ENCODE measurements around the gene OASL.

DNA sequence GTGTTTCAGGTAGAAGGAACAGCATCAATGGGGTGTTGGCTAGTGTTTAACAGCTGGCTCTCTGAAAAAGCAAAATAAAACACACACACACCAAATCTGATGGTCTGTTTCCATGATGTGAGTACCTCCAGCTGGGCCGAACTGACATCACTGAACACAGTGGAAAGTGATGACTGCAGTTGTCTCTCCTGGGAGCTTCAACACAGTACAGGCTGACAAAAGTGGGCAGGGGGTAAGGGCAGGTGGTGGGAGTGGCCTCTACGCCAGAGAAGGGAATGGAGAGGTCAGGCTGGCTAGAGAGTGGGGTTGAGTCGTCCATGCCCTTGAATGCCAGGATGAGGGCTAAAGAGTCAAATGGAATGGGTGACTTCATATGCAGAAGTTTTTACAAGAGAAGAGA, 68.7 kb downstream of the OASL start:
- no peak for TF ChIP-seq POLR2A (IDR thresholded peaks at IDR 0.05)
- TF ChIP-seq, protein P1, sequence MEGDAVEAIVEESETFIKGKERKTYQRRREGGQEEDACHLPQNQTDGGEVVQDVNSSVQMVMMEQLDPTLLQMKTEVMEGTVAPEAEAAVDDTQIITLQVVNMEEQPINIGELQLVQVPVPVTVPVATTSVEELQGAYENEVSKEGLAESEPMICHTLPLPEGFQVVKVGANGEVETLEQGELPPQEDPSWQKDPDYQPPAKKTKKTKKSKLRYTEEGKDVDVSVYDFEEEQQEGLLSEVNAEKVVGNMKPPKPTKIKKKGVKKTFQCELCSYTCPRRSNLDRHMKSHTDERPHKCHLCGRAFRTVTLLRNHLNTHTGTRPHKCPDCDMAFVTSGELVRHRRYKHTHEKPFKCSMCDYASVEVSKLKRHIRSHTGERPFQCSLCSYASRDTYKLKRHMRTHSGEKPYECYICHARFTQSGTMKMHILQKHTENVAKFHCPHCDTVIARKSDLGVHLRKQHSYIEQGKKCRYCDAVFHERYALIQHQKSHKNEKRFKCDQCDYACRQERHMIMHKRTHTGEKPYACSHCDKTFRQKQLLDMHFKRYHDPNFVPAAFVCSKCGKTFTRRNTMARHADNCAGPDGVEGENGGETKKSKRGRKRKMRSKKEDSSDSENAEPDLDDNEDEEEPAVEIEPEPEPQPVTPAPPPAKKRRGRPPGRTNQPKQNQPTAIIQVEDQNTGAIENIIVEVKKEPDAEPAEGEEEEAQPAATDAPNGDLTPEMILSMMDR (IDR thresholded peaks at IDR 0.05 in 4 of 5, conservative IDR thresholded peaks at IDR 0.05 in 1 of 5) = no peak
